Naive thymus-derived CD8-positive, alpha-beta T cell (primary cell): ENCODE results near the gene USP36. TPM values are rescaled to one million over a fixed set of nuclear protein-coding genes. Genes with fewer than 3 reads are reported as not detected.

ENCODE experiments used
- ATAC-seq, 2 donors: fragments of 150-1000 bp; cut with Tn5 transposase in 1 of 2; sonication (Bioruptor Pico), chemical (Tn5 transposase) in 1 of 2; 1 replicate in 1 of 2; 2 replicates in 1 of 2; pipeline ENCODE4 v1.10.0; 2021; ENCODE audit warnings: mild to moderate bottlenecking in 2 of 2, moderate library complexity in 2 of 2
- POLR2A ChIA-PET: fragments of 350-600 bp; sonication (Branson Sonifier 250); formaldehyde crosslinking; loops from one replicate; lab custom pipeline; 2021; ENCODE audit warnings: antibody characterized with exemption; lab: Charles Lee
- DNase-seq, 10 donors: peaks; one replicate each; pipeline versions ENCODE4 v3.0.0 to v3.0.0-alpha.2; 2020 to 2022
- H3K27ac Mint-ChIP-seq, 10 donors: one replicate each; pipeline ENCODE4 v1.8.0; 2020 to 2022; ENCODE audit warnings: mild to moderate bottlenecking in 10 of 10, mixed read lengths in 10 of 10, moderate library complexity in 4 of 10, inconsistent platforms in 1 of 10
- H3K27me3 Mint-ChIP-seq, 5 donors: one replicate each; pipeline ENCODE4 v1.8.0; 2021 to 2022; ENCODE audit warnings: mixed read lengths in 5 of 5
- H3K36me3 Mint-ChIP-seq, 3 donors: one replicate each; pipeline ENCODE4 v1.8.0; 2020 to 2022; ENCODE audit warnings: mixed read lengths in 3 of 3, mild to moderate bottlenecking in 2 of 3, inconsistent platforms in 1 of 3
- H3K4me1 Mint-ChIP-seq, 4 donors: one replicate each; pipeline ENCODE4 v1.8.0; 2021 to 2022; ENCODE audit warnings: mixed read lengths in 4 of 4
- H3K4me3 Mint-ChIP-seq, 10 donors: one replicate each; pipeline ENCODE4 v1.8.0; 2020 to 2022; ENCODE audit warnings: mild to moderate bottlenecking in 10 of 10, mixed read lengths in 10 of 10, moderate library complexity in 6 of 10, inconsistent platforms in 1 of 10
- H3K9me3 Mint-ChIP-seq, 9 donors: one replicate each; pipeline ENCODE4 v1.8.0; 2020 to 2022; ENCODE audit warnings: mixed read lengths in 9 of 9, mild to moderate bottlenecking in 3 of 9, inconsistent platforms in 1 of 9, moderate library complexity in 1 of 9
- polyA plus RNA-seq, 3 donors: library from polyadenylated mRNA; unstranded; fragments of 300-500 nt; fragmentation: Illumina TruSeq; gene quantifications; one replicate each; pipeline ENCODE4 v1.2.3, GENCODE V29; 2021
- total RNA-seq, 8 experiments: library from RNA in 2 of 8; stranded (reverse) in 2 of 8; gene quantifications; one replicate each; pipeline ENCODE4 v1.2.3 and lab custom pipeline; 2021 to 2026

USP36 gene
- total and polyA plus RNA-seq, 5 experiments from 2014 or later, result 27.5 to 156 (median 45.1) TPM

- POLR2A ChIA-PET, result interaction anchor here (0.5 to 0.6 kb wide), 2 partner anchors 27 to 39 kb away, joined by 3 to 9 read pairs; no protein-coding TSS in a partner anchor
- DNase-seq (no peak), ATAC-seq (peak in 1 of 2 donors; percentile 14)
- H3K27me3 Mint-ChIP-seq, result no peaks in the 10 kb centered on the region
- H3K9me3 Mint-ChIP-seq, result no peaks in the 10 kb centered on the region
- peaks cover 21 to 96% (median 46%) of the 10 kb centered on the region in 3 donors for H3K36me3 Mint-ChIP-seq
- peak overlapping the region in 2 of 10 donors; percentile 3 to 15 for H3K27ac Mint-ChIP-seq
- peaks cover 9 to 37% (median 21%) of the 10 kb centered on the region in 4 donors for H3K4me1 Mint-ChIP-seq
- no peak overlapping the region for H3K4me3 Mint-ChIP-seq
These were observed 8.7 kb downstream of the USP36 start for GRCh38 chr17:78831688-78832540.

GRCh38 chr17:78829477-78829876 lies 11.1 kb downstream of the USP36 start:
- POLR2A ChIA-PET, result interaction anchor here (0.8 to 1.1 kb wide), 2 partner anchors 45 to 58 kb away, joined by 3 to 4 read pairs; no protein-coding TSS in a partner anchor
- no peak for DNase-seq
- H3K4me1 Mint-ChIP-seq, result peaks cover 18 to 42% (median 27%) of the 10 kb centered on the region in 4 donors
- H3K4me3 Mint-ChIP-seq, result no peak overlapping the region
- peaks cover 15 to 97% (median 47%) of the 10 kb centered on the region in 3 donors for H3K36me3 Mint-ChIP-seq
- no peaks in the 10 kb centered on the region for H3K9me3 Mint-ChIP-seq
- H3K27ac Mint-ChIP-seq, result no peak overlapping the region
- no peaks in the 10 kb centered on the region for H3K27me3 Mint-ChIP-seq
- ATAC-seq, result no peak

- peak; percentile 24 to 46 for ATAC-seq
- DNase-seq, result no peak
- H3K4me1 Mint-ChIP-seq, result peaks cover 21 to 50% (median 31%) of the 10 kb centered on the region in 4 donors
- H3K4me3 Mint-ChIP-seq, result peak overlapping the region in 1 of 10 donors; percentile 44
- H3K27me3 Mint-ChIP-seq, result no peaks in the 10 kb centered on the region
- POLR2A ChIA-PET, result interaction anchor here (0.8 to 1.7 kb wide), 3 partner anchors 10 to 57 kb away, joined by 3 to 5 read pairs (median 4); no protein-coding TSS in a partner anchor
- H3K9me3 Mint-ChIP-seq, result no peaks in the 10 kb centered on the region
- H3K27ac Mint-ChIP-seq, result peak overlapping the region in 5 of 10 donors; percentile 27 to 81 (median 68)
- H3K36me3 Mint-ChIP-seq, result peaks cover 15 to 97% (median 54%) of the 10 kb centered on the region in 3 donors
These were observed 12.0 kb downstream of the USP36 start for GRCh38 chr17:78828470-78829185.

GRCh38 chr17:78826836-78827509 lies 13.6 kb downstream of the USP36 start:
- Mint-ChIP-seq H3K4me3 (no peak overlapping the region), H3K4me1 (peaks cover 20 to 50% (median 35%) of the 10 kb centered on the region in 4 donors), H3K9me3 (no peaks in the 10 kb centered on the region), H3K27me3 (no peaks in the 10 kb centered on the region), H3K36me3 (peaks cover 15 to 97% (median 57%) of the 10 kb centered on the region in 3 donors), H3K27ac (peak overlapping the region in 4 of 10 donors; percentile 21 to 58 (median 40))
- ATAC-seq, result no peak
- POLR2A ChIA-PET, result interaction anchor here (0.9 to 1.7 kb wide), 3 partner anchors 8 to 21 kb away, joined by 3 to 5 read pairs (median 3); no protein-coding TSS in a partner anchor
- DNase-seq, result no peak

GRCh38 chr17:78826421-78826820 lies 14.2 kb downstream of the USP36 start:
- H3K27me3 Mint-ChIP-seq, result no peaks in the 10 kb centered on the region
- POLR2A ChIA-PET, result interaction anchor here (0.6 to 0.9 kb wide), 2 partner anchors 20 to 35 kb away, joined by 3 read pairs; no protein-coding TSS in a partner anchor
- ATAC-seq, result no peak
- peak overlapping the region in 5 of 10 donors; percentile 18 to 41 (median 21) for H3K27ac Mint-ChIP-seq
- H3K4me1 Mint-ChIP-seq, result peaks cover 20 to 50% (median 35%) of the 10 kb centered on the region in 4 donors
- no peak overlapping the region for H3K4me3 Mint-ChIP-seq
- DNase-seq, result no peak
- no peaks in the 10 kb centered on the region for H3K9me3 Mint-ChIP-seq
- H3K36me3 Mint-ChIP-seq, result peaks cover 15 to 97% (median 57%) of the 10 kb centered on the region in 3 donors

- Mint-ChIP-seq H3K36me3 (peaks cover 15 to 97% (median 61%) of the 10 kb centered on the region in 3 donors), H3K4me1 (peaks cover 20 to 53% (median 36%) of the 10 kb centered on the region in 4 donors), H3K27ac (peak overlapping the region; percentile 37 to 93 (median 77)), H3K4me3 (peak overlapping the region in 1 of 10 donors; percentile 31), H3K27me3 (no peaks in the 10 kb centered on the region), H3K9me3 (no peaks in the 10 kb centered on the region)
- DNase-seq (no peak), ATAC-seq (no peak)
- POLR2A ChIA-PET, result interaction anchor here (0.6 kb wide), 1 partner anchor 35 kb away, joined by 3 read pairs; no protein-coding TSS in a partner anchor
These were observed 14.9 kb downstream of the USP36 start for GRCh38 chr17:78825696-78826095.

- Mint-ChIP-seq H3K27ac (peak overlapping the region in 9 of 10 donors; percentile 72 to 95 (median 86)), H3K4me1 (peaks cover 23 to 58% (median 43%) of the 10 kb centered on the region in 4 donors), H3K9me3 (no peaks in the 10 kb centered on the region), H3K4me3 (peak overlapping the region in 1 of 10 donors; percentile 57), H3K27me3 (no peaks in the 10 kb centered on the region), H3K36me3 (peaks cover 9 to 98% (median 59%) of the 10 kb centered on the region in 3 donors)
- no peak for ATAC-seq
- POLR2A ChIA-PET, result interaction anchor here (0.6 kb wide), 2 partner anchors 19 to 46 kb away, joined by 3 to 8 read pairs; no protein-coding TSS in a partner anchor
- no peak for DNase-seq
These were observed 16.4 kb downstream of the USP36 start for GRCh38 chr17:78824240-78824639.

GRCh38 chr17:78823282-78824046 lies 17.1 kb downstream of the USP36 start:
- Mint-ChIP-seq H3K36me3 (peaks cover 8 to 98% (median 59%) of the 10 kb centered on the region in 3 donors), H3K9me3 (no peaks in the 10 kb centered on the region), H3K4me3 (peak overlapping the region in 1 of 10 donors; percentile 25), H3K27ac (peak overlapping the region; percentile 60 to 95 (median 86)), H3K4me1 (peaks cover 25 to 64% (median 50%) of the 10 kb centered on the region in 4 donors), H3K27me3 (no peaks in the 10 kb centered on the region)
- POLR2A ChIA-PET, result interaction anchor here (0.6 kb wide), 1 partner anchor 44 kb away, joined by 3 read pairs; no protein-coding TSS in a partner anchor
- ATAC-seq (no peak), DNase-seq (no peak)

GRCh38 chr17:78822552-78822951 lies 18.1 kb downstream of the USP36 start:
- Mint-ChIP-seq H3K36me3 (peaks cover 3 to 94% (median 53%) of the 10 kb centered on the region in 3 donors), H3K9me3 (no peaks in the 10 kb centered on the region), H3K27ac (peak overlapping the region; percentile 71 to 95 (median 86)), H3K4me3 (peak overlapping the region in 3 of 10 donors; percentile 22 to 62 (median 25)), H3K27me3 (no peaks in the 10 kb centered on the region), H3K4me1 (peaks cover 21 to 67% (median 55%) of the 10 kb centered on the region in 4 donors)
- no peak for ATAC-seq
- POLR2A ChIA-PET, result interaction anchor here (0.6 to 1.0 kb wide), 2 partner anchors 12 to 1433 kb away, joined by 4 to 6 read pairs; no protein-coding TSS in a partner anchor
- DNase-seq, result no peak

- no peak for DNase-seq
- H3K27ac Mint-ChIP-seq, result peak overlapping the region; percentile 19 to 98 (median 80)
- H3K4me3 Mint-ChIP-seq, result peak overlapping the region in 2 of 10 donors; percentile 14 to 16
- peaks cover 5 to 95% (median 55%) of the 10 kb centered on the region in 3 donors for H3K36me3 Mint-ChIP-seq
- peaks cover 22 to 71% (median 60%) of the 10 kb centered on the region in 4 donors for H3K4me1 Mint-ChIP-seq
- no peaks in the 10 kb centered on the region for H3K9me3 Mint-ChIP-seq
- H3K27me3 Mint-ChIP-seq, result no peaks in the 10 kb centered on the region
- POLR2A ChIA-PET, result interaction anchor here (0.6 to 1.0 kb wide), 2 partner anchors 11 to 1433 kb away, joined by 4 to 6 read pairs; no protein-coding TSS in a partner anchor
- no peak for ATAC-seq
These were observed 18.7 kb downstream of the USP36 start for GRCh38 chr17:78821961-78822360.
